ENCODE data around the gene TRIM67.

Gene TRIM67

DNA sequence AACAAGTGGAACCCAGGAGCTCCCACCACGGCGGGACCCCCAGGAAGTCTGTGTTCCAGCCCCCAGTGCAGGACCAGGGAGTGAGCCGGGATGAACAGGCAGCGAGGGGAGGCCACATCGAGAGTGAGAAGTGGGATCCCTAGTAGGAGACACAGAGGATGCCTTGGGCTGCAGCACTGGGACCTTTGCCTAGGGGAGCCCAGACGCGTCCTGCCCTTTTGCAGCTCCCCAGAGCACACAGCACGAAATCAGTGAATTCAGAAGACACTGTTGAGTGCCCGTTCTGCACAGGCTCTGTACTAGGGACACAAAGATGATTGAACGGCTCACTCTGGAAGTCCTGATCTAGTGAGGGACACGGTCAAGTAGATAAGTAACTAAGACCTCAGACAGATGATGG is 23.5 kb downstream of the TRIM67 start:
- no peak for DNase-seq

DNA sequence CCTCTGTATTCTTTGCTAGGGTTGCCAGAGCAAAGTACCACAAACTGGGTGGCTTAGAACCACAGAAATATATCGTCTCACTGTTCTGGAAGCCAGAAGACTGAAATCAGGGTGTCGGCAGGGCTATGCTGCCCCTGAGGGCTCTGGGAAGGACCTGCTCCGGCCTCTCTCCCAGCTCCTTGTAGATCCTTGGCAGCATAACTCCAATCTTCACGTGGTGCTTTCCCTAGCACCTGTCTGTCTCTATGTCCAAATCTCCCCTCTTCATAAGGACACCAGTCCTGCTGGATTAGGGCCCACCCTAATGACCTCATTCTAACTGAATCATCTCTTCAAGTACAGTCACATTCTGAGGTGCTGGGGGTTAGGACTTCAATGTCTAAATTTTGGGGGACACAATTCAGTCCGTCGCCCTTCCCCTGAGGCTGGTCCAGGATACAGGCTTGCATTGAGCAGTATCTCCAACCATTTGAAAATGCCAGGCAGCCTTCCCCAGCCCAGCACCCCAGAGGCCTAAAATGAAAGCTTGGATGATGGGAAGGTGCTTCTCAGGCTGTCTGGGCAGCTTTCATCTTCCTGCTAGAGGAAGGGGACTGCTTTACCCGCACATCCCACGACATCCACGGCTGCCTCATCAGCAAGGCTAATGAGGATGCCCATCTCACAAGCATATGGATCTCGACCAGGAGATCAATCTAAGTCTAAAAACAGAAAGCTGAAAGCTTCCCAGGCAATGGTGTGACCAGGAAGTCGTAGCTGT is 24.7 kb downstream of the TRIM67 start:
- no peak for DNase-seq

DNA sequence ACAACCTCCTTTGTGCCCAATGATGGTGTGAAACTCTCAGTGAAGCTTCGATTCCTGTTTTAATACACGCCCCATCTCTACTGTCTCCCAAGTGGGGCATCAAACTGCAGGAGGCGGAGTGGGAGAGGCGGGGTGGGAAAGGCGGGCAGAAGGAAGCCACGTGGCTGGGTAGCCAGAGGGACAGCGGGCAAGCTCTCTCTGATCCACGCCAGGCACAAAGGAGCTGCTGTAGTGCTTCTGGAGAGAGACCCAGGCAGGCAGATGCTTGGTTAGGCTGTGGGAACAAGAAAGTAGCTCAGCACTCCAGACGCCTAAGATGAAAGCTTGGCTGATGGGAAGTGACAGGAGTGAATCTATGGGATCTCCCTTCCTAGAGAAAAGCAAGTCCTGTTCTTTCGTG is 25.7 kb downstream of the TRIM67 start:
- DNase-seq = no peak

DNA sequence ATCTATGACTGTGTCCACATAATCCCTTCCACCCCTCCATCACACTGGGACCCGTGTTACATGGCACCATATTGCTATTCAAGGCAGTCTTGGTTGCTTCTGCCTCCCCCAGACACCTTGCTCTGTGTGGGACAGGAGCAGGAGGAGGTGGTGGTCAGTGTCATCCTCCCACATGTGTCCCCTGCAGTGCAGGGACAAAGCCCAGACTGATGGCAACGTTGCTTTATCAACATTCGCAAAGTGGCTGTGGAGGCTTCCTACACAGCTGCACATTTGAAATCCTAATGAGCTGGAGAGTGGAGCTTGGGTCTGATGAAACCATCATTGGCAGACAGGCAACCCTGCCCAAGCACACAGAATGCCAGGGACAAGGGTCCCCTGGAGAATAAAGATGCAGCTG is 26.2 kb downstream of the TRIM67 start:
- DNase-seq = no peak

DNA sequence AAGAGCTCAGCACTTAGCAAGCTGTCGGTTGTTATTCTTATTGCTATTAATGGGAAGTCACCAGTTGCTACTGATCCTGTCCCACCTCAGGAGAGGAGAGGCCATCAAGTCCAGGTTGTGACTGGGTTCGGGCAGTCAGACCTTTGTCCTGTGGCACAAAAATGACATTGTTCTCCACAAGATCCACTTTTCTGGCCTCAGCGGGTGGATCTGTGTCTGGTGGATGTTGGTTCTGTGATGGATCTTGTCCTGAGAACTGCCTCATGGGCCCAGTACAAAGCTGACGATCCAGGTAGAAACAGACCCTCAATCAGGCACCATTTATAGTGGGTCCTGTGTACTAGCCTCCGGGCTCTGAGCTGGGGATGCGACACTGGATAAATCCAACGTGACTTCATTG is 26.9 kb downstream of the TRIM67 start:
- no peak for DNase-seq

DNA sequence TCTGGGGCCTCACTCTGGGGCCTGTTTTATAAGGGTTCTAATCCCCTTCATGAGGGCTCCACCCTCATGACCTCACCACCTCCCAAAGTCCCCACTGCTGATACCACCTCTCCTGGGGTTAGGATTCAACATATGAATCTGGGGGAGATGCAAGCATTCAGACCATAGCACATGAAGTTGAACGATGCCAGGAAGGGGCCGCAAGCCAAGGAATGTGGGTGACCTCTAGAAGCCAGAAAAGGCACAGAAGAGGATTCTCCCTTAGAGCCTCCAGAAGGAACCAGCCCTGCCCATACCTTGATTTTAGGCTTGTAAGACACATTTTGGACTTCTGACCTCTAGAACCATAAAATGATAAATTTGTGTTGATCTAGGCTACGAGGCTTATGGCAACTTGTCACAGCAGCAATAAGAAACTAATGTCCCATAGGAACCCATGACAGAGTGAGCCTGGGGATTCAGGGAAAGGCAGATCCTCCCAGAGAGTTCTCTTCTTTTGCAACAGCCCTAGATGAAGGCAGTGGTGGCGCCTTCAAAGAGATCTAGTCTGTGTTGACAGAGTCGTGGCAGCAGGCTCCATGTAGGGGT is 27.9 kb downstream of the TRIM67 start:
- no peak for DNase-seq

DNA sequence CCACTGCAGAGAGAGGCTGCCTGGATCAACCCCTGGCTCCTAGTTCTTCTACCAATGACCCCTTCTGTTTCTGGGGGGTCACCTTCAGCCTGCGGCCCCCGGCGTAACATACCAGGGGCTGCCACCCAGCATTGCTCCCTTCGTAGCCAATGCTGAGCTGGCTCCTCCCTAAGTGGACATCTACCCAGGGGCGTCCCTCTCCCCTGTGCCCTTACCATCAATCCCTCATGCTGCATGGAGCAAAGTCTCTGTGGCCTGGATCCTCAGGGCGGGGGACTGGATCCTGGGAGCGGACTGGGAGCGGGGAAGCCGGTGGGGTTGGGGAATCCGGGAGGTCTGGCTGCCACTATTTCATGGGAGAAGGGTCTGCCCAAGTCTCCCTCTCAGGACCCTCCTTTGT is 28.6 kb downstream of the TRIM67 start:
- no peak for DNase-seq

DNA sequence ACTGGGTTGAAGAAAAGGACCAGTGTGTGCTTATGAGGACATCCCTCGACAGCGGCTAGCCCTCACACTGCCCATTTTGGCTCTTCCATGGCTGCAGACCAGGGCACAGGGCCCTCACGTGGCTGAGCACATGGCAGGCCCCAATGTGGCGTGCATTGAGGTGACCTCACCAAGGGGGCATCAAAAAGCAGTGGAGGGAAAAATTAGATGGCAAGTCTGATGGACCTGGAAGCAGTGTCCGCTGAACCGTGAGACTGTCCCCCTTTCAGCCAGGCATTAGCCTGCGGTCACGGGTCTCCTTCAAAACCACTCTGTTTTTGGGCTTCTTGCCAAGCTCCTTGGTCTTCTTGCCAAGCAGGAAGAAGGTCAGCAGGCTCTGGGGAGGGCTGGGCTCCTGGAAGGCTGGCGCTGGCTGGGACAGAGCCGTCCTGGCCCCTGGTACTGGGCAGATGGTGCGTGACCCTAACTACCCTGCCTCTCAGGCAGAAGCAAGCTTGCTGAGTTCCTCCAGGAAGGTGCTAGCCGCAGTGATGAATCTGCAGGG is 30.8 kb downstream of the TRIM67 start:
- DNase-seq = peak; percentile 27

DNA sequence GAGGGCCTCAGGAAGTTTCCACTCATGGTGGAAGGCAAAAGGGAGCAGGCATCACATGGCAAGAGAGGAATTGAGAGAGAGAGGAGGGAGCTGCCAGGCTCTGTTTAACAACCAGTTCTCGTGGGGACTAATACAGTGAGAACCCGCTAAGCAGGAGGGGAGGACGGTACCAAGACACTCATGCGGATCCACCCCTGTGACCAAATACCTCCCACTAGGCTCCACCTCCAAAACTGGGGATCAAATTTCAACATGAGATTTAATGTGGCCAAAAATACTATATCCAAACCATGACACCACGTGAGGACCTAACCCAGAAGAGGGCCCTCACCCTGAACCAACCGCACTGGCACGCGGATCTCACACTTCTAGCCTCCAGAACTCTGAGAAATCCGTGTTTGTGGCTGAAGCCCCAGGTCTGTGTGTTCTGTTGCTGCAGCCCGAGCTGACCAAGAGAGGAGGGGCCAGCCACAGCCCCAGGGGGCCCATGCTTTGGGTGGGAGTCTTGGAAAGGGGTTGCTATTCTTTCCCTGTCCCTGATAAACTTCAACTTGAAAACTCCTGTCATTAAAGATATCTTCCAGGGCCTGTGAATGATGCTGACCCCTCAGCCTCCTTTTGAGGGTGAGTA is 32.0 kb downstream of the TRIM67 start:
- DNase-seq = no peak

DNA sequence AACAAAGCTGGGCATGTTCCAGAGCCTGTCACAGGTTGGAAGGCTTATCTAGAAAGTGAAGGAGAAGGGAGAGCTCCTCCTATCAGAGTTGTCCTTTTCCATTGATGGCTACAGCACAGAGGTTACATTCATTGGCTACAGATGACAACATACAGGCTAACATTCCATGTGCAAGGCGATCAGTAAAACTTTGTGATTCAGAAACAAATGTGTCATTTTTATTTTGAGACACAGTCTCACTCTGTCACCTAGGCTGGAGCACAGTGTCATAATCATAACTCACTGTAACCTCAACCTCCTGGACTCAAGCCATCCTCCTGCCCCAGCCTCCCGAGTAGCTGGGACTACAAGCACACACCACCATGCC is 32.6 kb downstream of the TRIM67 start:
- no peak for DNase-seq

DNA sequence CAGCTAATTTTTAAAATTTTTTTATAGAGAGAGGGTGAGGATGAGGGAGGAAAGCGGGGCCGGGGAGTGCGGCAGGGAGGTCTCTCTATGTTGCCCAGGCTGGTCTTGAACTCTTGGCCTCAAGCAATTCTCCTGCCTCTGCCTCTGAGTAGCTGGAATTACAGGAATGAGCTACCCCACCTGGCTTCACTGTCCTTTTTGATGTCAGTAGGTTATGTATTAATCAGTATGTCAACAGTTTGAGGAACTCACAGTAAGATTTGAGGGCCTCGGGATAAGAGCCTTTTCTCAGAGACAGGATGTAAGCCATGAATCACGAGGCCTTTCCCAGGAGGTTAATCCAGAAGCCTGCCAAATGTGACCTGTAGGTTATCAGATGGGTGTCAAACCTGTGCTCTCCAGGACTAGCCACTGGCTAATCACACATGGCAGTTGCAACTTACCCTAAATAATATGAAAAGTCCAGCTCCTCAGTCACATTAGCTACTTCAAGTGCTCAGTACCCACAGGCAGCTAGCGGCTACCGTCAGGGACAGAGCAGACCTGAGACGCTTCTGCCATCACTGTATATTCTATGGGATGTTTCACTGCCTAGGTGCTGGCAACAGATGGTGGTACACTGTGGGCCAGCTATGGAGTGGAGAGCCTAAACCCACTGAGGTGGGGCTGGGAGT is 33.1 kb downstream of the TRIM67 start:
- DNase-seq = peak; percentile 79

DNA sequence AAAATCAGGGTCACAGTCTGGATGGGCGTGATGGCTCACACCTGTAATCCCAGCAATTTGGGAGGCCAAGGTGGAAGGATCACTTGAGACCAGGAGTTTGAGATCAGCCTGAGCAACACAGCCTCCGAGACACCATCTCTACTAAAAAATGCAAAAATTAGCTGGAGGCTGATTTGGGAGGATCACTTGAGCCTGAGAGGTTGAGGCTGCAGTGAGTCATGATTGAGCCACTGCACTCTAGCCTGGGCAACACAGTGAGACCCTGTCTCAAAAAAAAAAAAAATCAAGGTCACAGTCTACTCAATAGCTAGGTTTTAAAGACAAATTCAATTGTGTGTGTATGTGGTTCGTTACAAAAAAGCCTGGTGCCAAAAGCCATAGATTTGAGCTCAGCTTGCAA is 34.4 kb downstream of the TRIM67 start:
- no peak for DNase-seq

DNA sequence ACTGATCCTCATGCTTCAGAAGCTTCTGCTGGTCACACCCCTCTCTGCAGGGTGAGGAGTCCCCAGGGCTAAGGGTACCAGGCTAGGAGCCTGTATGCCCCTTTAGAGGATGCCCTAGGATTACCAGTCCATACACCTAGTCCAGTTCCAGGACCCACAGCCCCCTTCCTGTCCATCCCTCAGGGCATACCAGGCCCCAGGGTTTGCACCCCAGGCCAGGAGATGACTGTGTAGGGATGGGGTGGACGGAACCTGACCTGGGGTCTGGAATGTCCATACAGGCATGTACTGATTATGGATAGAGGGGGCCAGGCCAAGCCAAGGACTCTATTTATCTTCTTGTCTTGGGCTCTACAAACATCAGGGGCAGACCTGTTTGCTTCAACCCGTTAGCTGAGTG is 34.9 kb downstream of the TRIM67 start:
- DNase-seq = no peak

DNA sequence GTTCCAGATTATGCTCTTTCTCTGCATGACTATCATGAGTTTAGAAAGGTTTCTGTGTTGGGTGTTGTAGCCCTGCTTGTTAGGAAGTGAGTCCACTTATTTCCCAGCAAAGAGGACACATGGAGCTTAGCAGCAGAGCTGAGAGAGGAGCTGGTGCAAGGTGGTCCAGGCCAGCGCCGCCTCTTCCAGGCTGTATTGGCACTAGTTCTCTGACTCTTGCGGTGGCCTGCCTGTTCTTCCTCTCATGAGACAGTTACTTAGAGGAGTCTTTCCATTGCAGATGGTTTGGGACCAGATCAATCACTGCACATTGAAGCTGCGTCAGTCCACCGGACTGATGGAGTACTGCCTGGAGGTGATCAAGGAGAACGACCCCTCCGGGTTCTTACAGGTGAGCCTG is 38.0 kb downstream of the TRIM67 start:
- DNase-seq = no peak

DNA sequence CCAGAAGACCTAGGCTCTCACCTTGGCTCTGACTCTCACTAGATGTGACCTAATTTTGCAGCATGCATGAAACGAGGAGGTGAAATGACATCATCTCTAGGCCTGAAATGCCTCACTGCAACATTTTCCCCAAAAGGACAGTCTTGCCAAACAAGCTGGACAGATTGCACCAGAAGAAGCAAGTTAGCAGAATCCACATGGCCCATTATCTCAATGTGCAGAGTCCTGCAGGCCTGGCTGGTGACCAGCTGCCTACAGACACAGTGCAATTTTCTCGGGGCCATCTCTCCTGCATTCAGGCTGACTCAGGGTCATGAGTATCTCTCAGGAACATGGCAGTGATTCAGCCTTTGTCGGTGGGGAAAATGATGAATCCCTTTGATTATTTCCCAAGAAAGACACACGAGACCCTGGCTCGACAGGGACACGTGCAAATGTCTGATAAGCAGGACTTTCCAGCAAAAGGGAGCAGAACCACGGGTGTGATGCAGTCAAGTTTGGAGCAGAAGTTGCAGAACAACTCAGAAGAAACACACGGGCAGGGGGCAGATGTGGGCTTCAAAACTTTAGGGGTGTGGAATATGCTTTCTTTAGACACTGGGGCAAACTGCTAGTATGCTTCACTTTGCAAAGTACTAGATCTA is 38.7 kb downstream of the TRIM67 start:
- DNase-seq = no peak

DNA sequence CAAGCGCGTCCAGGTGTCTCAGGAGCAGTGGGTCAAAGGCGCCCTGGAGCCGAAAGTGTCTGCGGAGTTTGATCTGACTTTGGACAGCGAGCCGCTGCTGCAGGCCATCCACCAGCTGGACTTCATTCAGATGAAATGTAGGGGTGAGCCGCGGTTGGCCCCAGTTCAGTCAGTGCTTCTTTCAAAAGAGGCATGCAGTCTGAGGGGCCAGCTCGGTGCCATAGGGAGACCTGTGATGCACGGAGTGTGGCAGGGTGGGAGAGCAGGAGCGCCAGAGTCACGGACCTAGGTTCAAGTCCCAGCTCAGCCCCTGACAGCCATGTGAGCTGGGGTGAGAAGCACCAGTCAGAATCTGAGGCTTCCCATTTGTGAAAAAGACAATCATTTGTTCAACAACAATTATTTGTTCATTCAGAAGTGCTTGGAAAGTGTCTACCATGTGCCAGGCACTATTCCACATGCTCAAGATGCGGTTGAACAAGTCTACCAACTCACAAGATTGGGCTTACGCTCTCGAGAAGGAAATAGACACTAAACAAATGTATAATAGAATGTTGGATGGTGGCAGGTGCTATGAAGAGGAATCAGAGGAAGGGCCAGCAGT is 39.6 kb downstream of the TRIM67 start:
- DNase-seq = no peak

DNA sequence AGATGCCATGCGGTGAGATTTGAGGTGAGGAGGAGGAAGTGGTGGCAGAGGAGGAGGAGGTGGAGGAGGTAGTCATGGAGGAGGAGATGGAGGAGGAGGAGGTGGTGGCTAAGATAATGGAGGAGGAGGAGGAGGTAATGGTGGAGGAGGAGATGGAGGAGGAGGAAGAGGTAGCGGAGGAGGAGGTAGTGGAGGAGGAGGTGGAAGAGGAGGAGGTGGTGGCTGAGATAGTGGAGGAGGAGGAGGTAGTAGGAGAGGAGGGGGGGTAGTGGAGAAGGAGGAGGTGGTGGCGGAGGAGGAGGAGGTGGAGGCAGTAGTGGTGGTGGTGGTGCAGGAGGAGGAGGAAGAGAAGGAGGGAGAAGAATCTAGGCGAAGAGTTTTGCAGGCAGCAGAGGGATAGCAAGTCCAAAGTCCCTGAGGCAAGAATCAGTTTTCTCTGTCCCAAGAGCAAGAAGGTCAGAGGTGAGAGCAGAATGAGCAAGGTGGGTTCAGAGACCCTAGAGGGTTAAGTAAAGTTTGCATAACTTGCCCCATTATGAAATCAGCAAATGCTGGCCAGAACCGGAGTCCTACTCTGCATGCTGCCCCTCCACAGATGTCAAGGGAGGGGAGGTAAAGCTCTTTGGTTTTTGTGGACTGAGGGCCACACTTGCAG is 40.2 kb downstream of the TRIM67 start:
- no peak for DNase-seq

DNA sequence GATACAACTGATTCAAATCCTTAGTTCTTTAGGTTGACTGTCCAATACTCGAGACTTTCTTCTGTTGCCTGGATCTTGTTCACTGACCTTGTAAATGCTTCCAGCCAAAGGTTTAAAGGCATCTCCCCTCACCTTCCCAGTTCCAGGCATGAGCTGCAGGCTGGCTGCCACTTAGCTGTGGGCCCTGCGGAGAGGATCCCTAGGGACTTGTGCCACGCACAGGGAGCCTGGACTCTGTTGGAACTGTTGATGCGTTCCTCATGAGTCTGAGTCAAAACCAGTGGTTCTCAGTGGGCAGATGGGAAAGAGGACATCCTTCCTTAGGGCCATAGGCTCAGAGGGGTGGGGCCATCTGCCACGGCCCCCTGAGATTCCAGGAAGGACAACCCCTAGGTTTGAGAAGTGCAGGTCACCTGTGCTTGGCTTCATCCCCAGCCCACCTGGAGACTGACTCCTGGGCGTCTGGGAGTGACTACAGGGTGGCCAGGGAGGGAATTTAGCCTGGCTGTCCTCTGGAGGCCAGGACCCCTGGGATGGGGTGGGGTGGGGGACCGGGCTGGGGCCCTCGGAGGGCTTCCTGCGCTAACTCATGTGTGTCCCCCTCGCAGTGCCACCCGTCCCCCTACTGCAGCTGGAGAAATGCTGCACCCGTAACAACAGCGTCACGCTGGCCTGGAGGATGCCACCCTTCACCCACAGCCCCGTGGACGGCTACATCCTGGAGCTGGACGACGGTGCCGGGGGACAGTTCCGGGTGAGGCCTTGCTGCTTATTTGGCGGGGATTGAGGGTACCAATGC is 41.6 kb downstream of the TRIM67 start:
- DNase-seq = no peak

DNA sequence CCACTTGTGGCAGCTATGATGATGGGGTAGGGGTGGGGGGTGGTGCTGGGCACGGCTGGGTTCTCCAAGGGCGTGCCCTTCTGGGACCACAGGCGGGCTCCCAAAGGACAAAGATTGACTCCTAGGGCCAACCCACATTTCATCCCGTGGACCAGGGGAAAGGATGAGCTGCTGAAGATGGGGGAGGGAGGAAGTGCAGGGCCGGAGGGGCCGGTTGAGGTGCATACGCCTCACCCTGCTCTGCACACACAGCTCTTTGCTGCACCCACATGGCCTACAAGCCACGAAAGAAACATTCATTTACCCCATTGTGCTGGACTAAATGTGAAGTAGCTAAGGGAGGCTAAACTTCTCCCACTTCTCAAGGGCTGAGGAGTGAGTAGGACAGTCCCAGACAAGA is 45.0 kb downstream of the TRIM67 start:
- no peak for DNase-seq

DNA sequence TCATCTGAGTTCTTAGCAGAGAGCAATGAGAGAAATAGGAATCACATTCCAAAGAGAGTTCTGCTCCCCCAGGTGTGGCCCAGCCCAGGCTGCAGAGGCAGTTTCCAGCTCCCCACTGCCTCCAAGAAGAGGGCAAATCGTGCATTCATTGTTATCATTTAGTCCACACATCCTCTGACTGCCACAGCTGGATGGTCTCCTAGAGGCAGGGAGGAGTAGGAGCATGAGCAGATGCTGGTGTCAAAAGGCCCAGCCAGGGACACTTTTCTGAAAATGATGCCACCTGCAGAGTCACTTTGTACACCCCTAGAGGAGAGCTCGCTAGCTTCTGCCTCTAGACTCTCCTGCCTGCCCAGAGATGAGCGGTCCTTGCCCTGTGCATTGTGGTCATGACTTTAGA is 45.6 kb downstream of the TRIM67 start:
- peak; percentile 27 for DNase-seq

DNA sequence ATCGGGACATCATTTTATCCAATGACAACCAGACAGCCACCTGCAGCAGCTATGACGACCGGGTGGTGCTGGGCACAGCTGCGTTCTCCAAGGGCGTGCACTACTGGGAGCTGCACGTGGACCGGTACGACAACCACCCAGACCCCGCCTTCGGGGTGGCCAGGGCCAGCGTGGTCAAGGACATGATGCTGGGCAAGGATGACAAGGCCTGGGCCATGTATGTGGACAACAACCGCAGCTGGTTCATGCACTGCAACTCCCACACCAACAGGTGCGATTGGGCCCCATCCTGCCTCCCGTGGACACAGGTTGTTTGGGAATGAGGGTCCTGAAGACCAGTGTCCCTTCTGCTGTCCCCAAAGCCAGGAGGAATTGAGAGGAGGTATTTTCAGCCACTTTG is 47.1 kb downstream of the TRIM67 start:
- DNase-seq = no peak
